Effector memory CD4-positive, alpha-beta T cell (primary cell): ENCODE results near the gene CAPN5.

Source experiments
- DNase-seq, 3 donors: peaks; one replicate each; pipeline ENCODE4 v3.0.0-alpha.2; 2020
- H3K27ac ChIP-seq: 2 replicates; pipeline ENCODE4 v1.7.0; 2013; ENCODE audit warnings: mild to moderate bottlenecking, low read length, moderate library complexity; ENCODE audit not compliant: insufficient read depth, poor library complexity, severe bottlenecking
- H3K27me3 ChIP-seq: replicated peaks from 2 replicates; pipeline ENCODE4 v1.7.0; 2013; ENCODE audit warnings: mild to moderate bottlenecking, low read length; ENCODE audit not compliant: insufficient read depth, control insufficient read depth, poor library complexity, severe bottlenecking
- H3K36me3 ChIP-seq: 2 replicates; pipeline ENCODE4 v1.7.0; 2013; ENCODE audit warnings: mild to moderate bottlenecking, low read length, moderate library complexity; ENCODE audit not compliant: control insufficient read depth, insufficient read depth
- H3K4me1 ChIP-seq: 2 replicates; pipeline ENCODE4 v1.7.0; 2013; ENCODE audit warnings: low read length, mild to moderate bottlenecking; ENCODE audit not compliant: control insufficient read depth, insufficient read depth, poor library complexity, severe bottlenecking
- H3K4me3 ChIP-seq: 2 replicates; pipeline ENCODE4 v1.7.0; 2013; ENCODE audit warnings: low read length, low read depth, mild to moderate bottlenecking; ENCODE audit not compliant: insufficient read depth, poor library complexity, severe bottlenecking
- H3K9me3 ChIP-seq: 2 replicates; pipeline ENCODE4 v1.7.0; 2013; ENCODE audit warnings: mild to moderate bottlenecking, low read length, moderate library complexity; ENCODE audit not compliant: control insufficient read depth

The CAPN5 gene

GRCh38 chr11:77062924-77063323 is 3.8 kb upstream of the CAPN5 start:
- no peaks in the 10 kb centered on the region for H3K27me3 ChIP-seq
- DNase-seq: no peak
- no peak overlapping the region for H3K27ac ChIP-seq

GRCh38 chr11:77063407-77063806 is 3.4 kb upstream of the CAPN5 start:
- Histone ChIP-seq H3K27ac (no peak overlapping the region), H3K36me3 (no peaks in the 10 kb centered on the region), H3K9me3 (no peaks in the 10 kb centered on the region), H3K4me3 (no peak overlapping the region), H3K27me3 (no peaks in the 10 kb centered on the region), H3K4me1 (peaks cover 10% of the 10 kb centered on the region)
- DNase-seq: no peak

More at GRCh38 chr11:77062924-77063323, 3.8 kb upstream of the CAPN5 start:
- H3K36me3 ChIP-seq: no peaks in the 10 kb centered on the region
- peaks cover 10% of the 10 kb centered on the region for H3K4me1 ChIP-seq
- H3K4me3 ChIP-seq: no peak overlapping the region
- H3K9me3 ChIP-seq: no peaks in the 10 kb centered on the region

- no peak overlapping the region for H3K27ac ChIP-seq
- DNase-seq: no peak
- peaks cover 10% of the 10 kb centered on the region for H3K4me1 ChIP-seq
Measured at GRCh38 chr11:77063861-77064260, 2.9 kb upstream of the CAPN5 start.

GRCh38 chr11:77064648-77065217 is 2.0 kb upstream of the CAPN5 start:
- DNase-seq: no peak
- no peaks in the 10 kb centered on the region for H3K27me3 ChIP-seq
- no peaks in the 10 kb centered on the region for H3K36me3 ChIP-seq
- no peaks in the 10 kb centered on the region for H3K9me3 ChIP-seq
- H3K27ac ChIP-seq: no peak overlapping the region
- H3K4me3 ChIP-seq: no peak overlapping the region
- H3K4me1 ChIP-seq: peaks cover 10% of the 10 kb centered on the region

More at GRCh38 chr11:77063861-77064260, 2.9 kb upstream of the CAPN5 start:
- H3K36me3 ChIP-seq: no peaks in the 10 kb centered on the region
- no peaks in the 10 kb centered on the region for H3K27me3 ChIP-seq
- H3K4me3 ChIP-seq: no peak overlapping the region
- H3K9me3 ChIP-seq: no peaks in the 10 kb centered on the region

- H3K36me3 ChIP-seq: no peaks in the 10 kb centered on the region
- DNase-seq: no peak
- H3K27me3 ChIP-seq: no peaks in the 10 kb centered on the region
- peak overlapping the region; percentile 72 for H3K4me3 ChIP-seq
- H3K27ac ChIP-seq: no peak overlapping the region
- H3K9me3 ChIP-seq: no peaks in the 10 kb centered on the region
- peaks cover 10% of the 10 kb centered on the region for H3K4me1 ChIP-seq
Measured at GRCh38 chr11:77065878-77066228, 918 bp upstream of the CAPN5 start.

- no peaks in the 10 kb centered on the region for H3K36me3 ChIP-seq
- no peak overlapping the region for H3K4me3 ChIP-seq
- H3K4me1 ChIP-seq: peaks cover 10% of the 10 kb centered on the region
- H3K27ac ChIP-seq: no peak overlapping the region
- H3K27me3 ChIP-seq: no peaks in the 10 kb centered on the region
- H3K9me3 ChIP-seq: no peaks in the 10 kb centered on the region
- DNase-seq: no peak
Measured at GRCh38 chr11:77067861-77068443, 1.2 kb downstream of the CAPN5 start.

- Histone ChIP-seq H3K36me3 (no peaks in the 10 kb centered on the region), H3K27ac (no peak overlapping the region), H3K4me1 (peaks cover 10% of the 10 kb centered on the region), H3K9me3 (no peaks in the 10 kb centered on the region), H3K27me3 (no peaks in the 10 kb centered on the region), H3K4me3 (no peak overlapping the region)
- no peak for DNase-seq
Measured at GRCh38 chr11:77068457-77069335, 1.9 kb downstream of the CAPN5 start.

GRCh38 chr11:77069336-77069968 is 2.7 kb downstream of the CAPN5 start:
- Histone ChIP-seq H3K4me3 (no peak overlapping the region), H3K27ac (no peak overlapping the region), H3K4me1 (peaks cover 10% of the 10 kb centered on the region), H3K9me3 (no peaks in the 10 kb centered on the region), H3K27me3 (no peaks in the 10 kb centered on the region), H3K36me3 (no peaks in the 10 kb centered on the region)
- no peak for DNase-seq

GRCh38 chr11:77069969-77070582 is 3.3 kb downstream of the CAPN5 start:
- Histone ChIP-seq H3K4me1 (peaks cover 10% of the 10 kb centered on the region), H3K36me3 (no peaks in the 10 kb centered on the region), H3K27ac (no peak overlapping the region), H3K4me3 (no peak overlapping the region), H3K9me3 (no peaks in the 10 kb centered on the region), H3K27me3 (no peaks in the 10 kb centered on the region)
- no peak for DNase-seq
